GM12892 (cell line): ENCODE measurements around the gene KCNT1.

Experiments used
- DNase-seq: peaks from one replicate; pipeline ENCODE4 v3.0.0; 2011; ENCODE audit not compliant: insufficient read length
- FAIRE-seq: peaks from 2 replicates; lab custom pipeline; 2011; peaks lifted over from hg19 to GRCh38; lab: Jason Lieb, UNC
- POLR2A ChIP-seq: IDR thresholded peaks from 2 replicates; pipeline ENCODE4 v1.6.1; 2011; ENCODE audit warnings: low read depth, low read length, control low read depth
- POLR2AphosphoS5 ChIP-seq: IDR thresholded peaks from 2 replicates; pipeline ENCODE4 v1.6.1; 2011; ENCODE audit warnings: low read depth, low read length, control low read depth
- TAF1 ChIP-seq: IDR thresholded peaks from 2 replicates; pipeline ENCODE4 v1.6.1; 2011; ENCODE audit warnings: low read depth, mild to moderate bottlenecking, control low read depth, low read length, borderline replicate concordance

The KCNT1 gene

GRCh38 chr9:135701067-135701958, 672 bp upstream of the KCNT1 start:
- DNase-seq (no peak), FAIRE-seq (no peak)
- no peak for TF ChIP-seq POLR2A
- TF ChIP-seq POLR2AphosphoS5 = no peak
- no peak for TF ChIP-seq TAF1

GRCh38 chr9:135703726-135704125, 1.7 kb downstream of the KCNT1 start:
- FAIRE-seq (no peak), DNase-seq (no peak)
- TF ChIP-seq POLR2A (no peak), POLR2AphosphoS5 (no peak), TAF1 (no peak)

- TF ChIP-seq POLR2AphosphoS5 (no peak), POLR2A (no peak), TAF1 (no peak)
- no peak for FAIRE-seq
- DNase-seq = no peak
These were observed 2.5 kb downstream of the KCNT1 start for GRCh38 chr9:135704483-135704882.

GRCh38 chr9:135705376-135705775, 3.4 kb downstream of the KCNT1 start:
- FAIRE-seq (no peak), DNase-seq (no peak)
- TF ChIP-seq POLR2AphosphoS5 = no peak
- no peak for TF ChIP-seq TAF1
- TF ChIP-seq POLR2A = no peak

GRCh38 chr9:135706288-135706687, 4.3 kb downstream of the KCNT1 start:
- FAIRE-seq = no peak
- DNase-seq = no peak
- TF ChIP-seq POLR2AphosphoS5 (no peak), POLR2A (no peak), TAF1 (no peak)

- FAIRE-seq = no peak
- DNase-seq = no peak
- TF ChIP-seq POLR2A (no peak), POLR2AphosphoS5 (no peak), TAF1 (no peak)
These were observed 5.5 kb downstream of the KCNT1 start for GRCh38 chr9:135707252-135708138.

GRCh38 chr9:135708164-135708563, 6.2 kb downstream of the KCNT1 start:
- TF ChIP-seq POLR2AphosphoS5 (no peak), TAF1 (no peak), POLR2A (no peak)
- DNase-seq (no peak), FAIRE-seq (no peak)

- TF ChIP-seq TAF1 (no peak), POLR2A (no peak), POLR2AphosphoS5 (no peak)
- FAIRE-seq (no peak), DNase-seq (no peak)
These were observed 9.4 kb downstream of the KCNT1 start for GRCh38 chr9:135711391-135711790.

GRCh38 chr9:135711881-135712280, 9.9 kb downstream of the KCNT1 start:
- FAIRE-seq = no peak
- TF ChIP-seq POLR2A (no peak), TAF1 (no peak), POLR2AphosphoS5 (no peak)
- no peak for DNase-seq

- FAIRE-seq = no peak
- TF ChIP-seq POLR2A (no peak), TAF1 (no peak), POLR2AphosphoS5 (no peak)
- no peak for DNase-seq
These were observed 10.8 kb downstream of the KCNT1 start for GRCh38 chr9:135712613-135713295.
